SU-DHL-6 (cell line): ENCODE results near the gene STOML3.

Experiments used
- H2AFZ ChIP-seq: fragments of 200-600 bp; sonication (generic); 2 replicates; pipeline ENCODE4 v1.6.1; 2014; ENCODE audit warnings: low read depth, mild to moderate bottlenecking, moderate library complexity, mixed read lengths, antibody characterized with exemption, low read length; ENCODE audit not compliant: severe bottlenecking
- H3F3A ChIP-seq: fragments of 200-600 bp; shearing (Covaris generic); 2 replicates; pipeline ENCODE4 v1.6.0; 2016; ENCODE audit warnings: antibody characterized with exemption, mild to moderate bottlenecking; ENCODE audit not compliant: insufficient read depth
- H3K27ac ChIP-seq: fragments of 200-600 bp; sonication (generic); 2 replicates; pipeline ENCODE4 v1.5.1; 2016; ENCODE audit warnings: low read depth, mild to moderate bottlenecking, low read length, moderate library complexity, mixed read lengths
- H3K27me3 ChIP-seq: fragments of 200-600 bp; sonication (generic), shearing (Covaris generic); 2 replicates; pipeline ENCODE4 v1.6.0; 2014; ENCODE audit warnings: mild to moderate bottlenecking, low read length
- H3K36me3 ChIP-seq: fragments of 200-600 bp; sonication (generic); 2 replicates; pipeline ENCODE4 v1.6.1; 2014; ENCODE audit warnings: mild to moderate bottlenecking, low read length, mixed read lengths
- H3K4me2 ChIP-seq: fragments of 300-600, 200-600 bp; shearing (Covaris generic), sonication (generic); 2 replicates; pipeline ENCODE4 v1.6.0; 2014; ENCODE audit warnings: low read length, low read depth, mild to moderate bottlenecking; ENCODE audit not compliant: poor library complexity, severe bottlenecking
- H3K4me3 ChIP-seq: fragments of 200-600 bp; sonication (generic); 2 replicates; pipeline ENCODE4 v1.5.1; 2014; ENCODE audit warnings: antibody characterized with exemption, low read length, mild to moderate bottlenecking, mixed read lengths; ENCODE audit not compliant: insufficient read depth, poor library complexity, severe bottlenecking
- H3K79me2 ChIP-seq: fragments of 200-600 bp; sonication (generic); 2 replicates; pipeline ENCODE4 v1.6.1; 2014; ENCODE audit warnings: mild to moderate bottlenecking, low read length, moderate library complexity; ENCODE audit not compliant: insufficient read depth
- H3K9ac ChIP-seq: fragments of 200-600 bp; sonication (generic); 2 replicates; pipeline ENCODE4 v1.7.0; 2014; ENCODE audit warnings: mild to moderate bottlenecking, low read length
- H3K9me2 ChIP-seq: fragments of 200-600 bp; sonication (generic); replicated peaks from 2 replicates; pipeline ENCODE4 v1.6.1; 2014; ENCODE audit warnings: low read length; ENCODE audit not compliant: insufficient read depth
- H3K9me3 ChIP-seq: fragments of 200-600 bp; sonication (generic); 2 replicates; pipeline ENCODE4 v1.6.1; 2014; ENCODE audit warnings: low read length, mixed read lengths; ENCODE audit not compliant: insufficient read depth
- H4K20me1 ChIP-seq: fragments of 200-600 bp; sonication (generic); 2 replicates; pipeline ENCODE4 v1.6.1; 2014; ENCODE audit warnings: low read depth, mild to moderate bottlenecking, antibody characterized with exemption, low read length, moderate library complexity, mixed read lengths
- EZH2phosphoT487 ChIP-seq: fragments of 200-600 bp; sonication (generic), shearing (Covaris generic); conservative IDR thresholded peaks from 2 replicates; pipeline ENCODE4 v1.6.1; 2018; ENCODE audit warnings: mild to moderate bottlenecking, antibody characterized with exemption, low read length, moderate library complexity, mixed read lengths

Gene STOML3

DNA sequence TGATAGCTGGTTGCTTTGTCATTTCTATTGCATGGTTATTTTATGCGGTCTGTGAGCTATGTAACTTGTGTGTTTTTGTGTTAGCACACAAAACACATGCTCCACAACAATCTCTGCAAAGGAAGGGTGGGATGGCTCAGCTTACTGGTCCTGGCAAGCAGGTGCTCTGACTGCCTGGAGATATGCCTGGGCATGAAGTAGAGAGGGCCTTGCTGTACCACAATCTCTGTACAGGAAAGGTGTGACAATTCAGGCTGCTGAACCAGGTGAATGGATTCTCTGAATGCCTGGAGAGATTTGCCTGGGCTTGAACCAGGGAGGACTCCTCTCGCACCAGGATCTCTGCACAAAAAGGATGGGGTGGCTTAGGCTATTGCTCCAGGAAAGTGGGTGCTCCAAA, 69.5 kb downstream of the STOML3 start:
- H3K9me2 ChIP-seq, result no peaks in the 10 kb centered on the region
- H3K27ac ChIP-seq, result no peak overlapping the region
- H3K9me3 ChIP-seq, result no peaks in the 10 kb centered on the region
- H3K4me2 ChIP-seq, result no peak overlapping the region
- no peaks in the 10 kb centered on the region for H3K27me3 ChIP-seq
- no peak overlapping the region for H3K9ac ChIP-seq
- H2AFZ ChIP-seq, result no peak overlapping the region
- no peaks in the 10 kb centered on the region for H3F3A ChIP-seq
- no peaks in the 10 kb centered on the region for H3K36me3 ChIP-seq
- H4K20me1 ChIP-seq, result no peaks in the 10 kb centered on the region
- no peak for TF ChIP-seq EZH2phosphoT487
- no peak overlapping the region for H3K4me3 ChIP-seq
- no peaks in the 10 kb centered on the region for H3K79me2 ChIP-seq
